ENCODE data around the gene YTHDC2. TPM values are rescaled to one million over a fixed set of nuclear protein-coding genes. Genes with fewer than 3 reads are reported as not detected.
"Not testable (repeated sequence)": the region's sequence is repeated elsewhere in the genome, so short reads cannot be mapped to it uniquely, and the experiment has no call there.

Gene YTHDC2
- total RNA-seq, 1 donor from 2014 or later: 12.9 TPM

GRCh38 chr5:113575074-113575473, 61.6 kb downstream of the YTHDC2 start:
- DNase-seq: no peak

GRCh38 chr5:113578091-113578490, 64.6 kb downstream of the YTHDC2 start:
- ATAC-seq (ENCODE audit: poor library complexity): no peak
- intact Hi-C loops (cut with DNase I): no loop called here
- no peak for DNase-seq

More at GRCh38 chr5:113575074-113575473, 61.6 kb downstream of the YTHDC2 start:
- ATAC-seq (ENCODE audit: poor library complexity): no peak
- intact Hi-C loops (cut with DNase I): no loop called here

- intact Hi-C loops (cut with DNase I): no loop called here
- ATAC-seq (ENCODE audit: poor library complexity): no peak
- no peak for DNase-seq
Observed at GRCh38 chr5:113581388-113581787, 67.9 kb downstream of the YTHDC2 start.

- ATAC-seq (ENCODE audit: poor library complexity) (no peak), DNase-seq (no peak)
- intact Hi-C loops (cut with DNase I): no loop called here
Observed at GRCh38 chr5:113598150-113598549, 84.7 kb downstream of the YTHDC2 start.

GRCh38 chr5:113598926-113599325, 85.4 kb downstream of the YTHDC2 start:
- DNase-seq: no peak
- intact Hi-C loops (cut with DNase I): no loop called here
- ATAC-seq (ENCODE audit: poor library complexity): no peak

GRCh38 chr5:113600255-113600905, 86.9 kb downstream of the YTHDC2 start:
- ATAC-seq (ENCODE audit: poor library complexity) (no peak), DNase-seq (no peak)
- intact Hi-C loops (cut with DNase I): no loop called here

GRCh38 chr5:113601423-113601822, 87.9 kb downstream of the YTHDC2 start:
- DNase-seq (no peak), ATAC-seq (ENCODE audit: poor library complexity) (no peak)
- intact Hi-C loops (cut with DNase I): no loop called here

- DNase-seq; intact Hi-C loops (cut with DNase I); ATAC-seq (ENCODE audit: poor library complexity): not testable (repeated sequence)
Observed at GRCh38 chr5:113603246-113603645, 89.8 kb downstream of the YTHDC2 start.

- intact Hi-C loops (cut with DNase I): loop anchor here (5.0 kb wide), 1 partner anchor 609 kb away; no protein-coding TSS in a partner anchor
- DNase-seq (no peak), ATAC-seq (ENCODE audit: poor library complexity) (peak; percentile 96)
Observed at GRCh38 chr5:113606298-113607134, 93.0 kb downstream of the YTHDC2 start.

GRCh38 chr5:113607361-113607760, 93.9 kb downstream of the YTHDC2 start:
- no peak for DNase-seq
- intact Hi-C loops (cut with DNase I): loop anchor here (5.0 kb wide), 1 partner anchor 610 kb away; no protein-coding TSS in a partner anchor
- no peak for ATAC-seq (ENCODE audit: poor library complexity)

- no peak for DNase-seq
- ATAC-seq (ENCODE audit: poor library complexity): no peak
- intact Hi-C loops (cut with DNase I): loop anchor here (5.0 kb wide), 1 partner anchor 611 kb away; no protein-coding TSS in a partner anchor
Observed at GRCh38 chr5:113608113-113608596, 94.7 kb downstream of the YTHDC2 start.

GRCh38 chr5:113612060-113612496, 98.6 kb downstream of the YTHDC2 start:
- intact Hi-C loops (cut with DNase I): loop anchor here (5.0 to 10.0 kb wide), 2 partner anchors 1183 to 1455 kb away; no protein-coding TSS in a partner anchor
- DNase-seq (no peak), ATAC-seq (ENCODE audit: poor library complexity) (peak; percentile 64)

GRCh38 chr5:113614191-113614590, 100.7 kb downstream of the YTHDC2 start:
- DNase-seq: no peak
- no peak for ATAC-seq (ENCODE audit: poor library complexity)
- intact Hi-C loops (cut with DNase I): loop anchor here (5.0 to 10.0 kb wide), 2 partner anchors 1181 to 1453 kb away; no protein-coding TSS in a partner anchor

GRCh38 chr5:113615708-113616107, 102.2 kb downstream of the YTHDC2 start:
- intact Hi-C loops (cut with DNase I): loop anchor here (10.0 kb wide), 1 partner anchor 1179 kb away; no protein-coding TSS in a partner anchor
- DNase-seq (no peak), ATAC-seq (ENCODE audit: poor library complexity) (no peak)

- no peak for ATAC-seq (ENCODE audit: poor library complexity)
- intact Hi-C loops (cut with DNase I): loop anchor here (10.0 kb wide), 1 partner anchor 1178 kb away; no protein-coding TSS in a partner anchor
Observed at GRCh38 chr5:113617191-113617796, 103.8 kb downstream of the YTHDC2 start.

GRCh38 chr5:113632996-113633395, 119.5 kb downstream of the YTHDC2 start:
- intact Hi-C loops (cut with DNase I): no loop called here
- DNase-seq (no peak), ATAC-seq (ENCODE audit: poor library complexity) (no peak)

More at GRCh38 chr5:113617191-113617796, 103.8 kb downstream of the YTHDC2 start:
- no peak for DNase-seq

GRCh38 chr5:113634957-113635356, 121.5 kb downstream of the YTHDC2 start:
- ATAC-seq (ENCODE audit: poor library complexity): no peak
- no peak for DNase-seq
- intact Hi-C loops (cut with DNase I): no loop called here

- intact Hi-C loops (cut with DNase I): no loop called here
- ATAC-seq (ENCODE audit: poor library complexity) (no peak), DNase-seq (no peak)
Observed at GRCh38 chr5:113641715-113642114, 128.2 kb downstream of the YTHDC2 start.
